Mesothelial cell of epicardium (in vitro differentiated cells): ENCODE data around the gene TAGLN2. TPM values are rescaled to one million over a fixed set of nuclear protein-coding genes. Genes with fewer than 3 reads are reported as not detected.

Source experiments
- DNase-seq, 2 experiments: peaks; one replicate each; pipeline ENCODE4 v3.0.0; 2021; ENCODE audit warnings: low spot score in 2 of 2; ENCODE audit not compliant: unreplicated experiment in 2 of 2
- H3K27ac Mint-ChIP-seq: 2 replicates; pipeline ENCODE4 v1.8.0; 2021; ENCODE audit warnings: mixed read lengths
- H3K27me3 Mint-ChIP-seq: 2 replicates; pipeline ENCODE4 v1.8.0; 2021; ENCODE audit warnings: low read depth, mixed read lengths
- H3K36me3 Mint-ChIP-seq: 2 replicates; pipeline ENCODE4 v1.8.0; 2021; ENCODE audit warnings: mixed read lengths
- H3K4me1 Mint-ChIP-seq: 2 replicates; pipeline ENCODE4 v1.8.0; 2021; ENCODE audit warnings: mixed read lengths
- H3K4me3 Mint-ChIP-seq: 2 replicates; pipeline ENCODE4 v1.8.0; 2021; ENCODE audit warnings: mild to moderate bottlenecking, moderate library complexity, mixed read lengths
- H3K9me3 Mint-ChIP-seq: 2 replicates; pipeline ENCODE4 v1.8.0; 2021; ENCODE audit warnings: mixed read lengths
- CTCF ChIP-seq: fragments of 200-600 bp; sonication (generic); IDR thresholded peaks from one replicate; pipeline ENCODE4 v1.5.0; 2021; ENCODE audit warnings: antibody characterized with exemption; ENCODE audit not compliant: unreplicated experiment
- total RNA-seq: library from RNA; stranded (reverse); gene quantifications from 3 replicates; pipeline ENCODE4 v1.2.1, GENCODE V29; 2021

TAGLN2 gene
- total RNA-seq, 1 donor from 2014 or later, result 41.6 TPM

DNA sequence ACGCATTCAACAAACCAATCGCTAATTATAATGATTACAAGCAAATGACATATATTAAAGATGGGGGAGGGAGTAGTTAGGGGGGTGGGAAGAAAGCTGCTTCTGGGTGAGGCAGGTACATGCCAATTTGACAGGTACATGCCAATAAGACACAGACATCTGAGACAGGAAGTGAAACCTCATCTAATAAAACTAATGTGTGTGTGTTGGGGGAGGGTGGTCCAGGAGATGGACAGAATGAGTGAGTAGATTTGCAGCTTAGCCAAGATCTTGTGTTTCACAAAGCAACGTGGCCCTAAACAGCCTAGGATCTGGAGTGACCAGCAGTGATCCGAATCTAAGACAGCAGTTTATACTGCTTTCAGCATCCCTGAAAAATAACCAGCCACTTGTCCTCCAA lies 36.1 kb downstream of the TAGLN2 start:
- H3K4me1 Mint-ChIP-seq, result peaks cover 6% of the 10 kb centered on the region
- TF ChIP-seq CTCF, result no peak
- H3K4me3 Mint-ChIP-seq, result no peak overlapping the region
- H3K27ac Mint-ChIP-seq, result no peak overlapping the region
- no peak for DNase-seq
- H3K36me3 Mint-ChIP-seq, result no peaks in the 10 kb centered on the region
- H3K27me3 Mint-ChIP-seq, result no peaks in the 10 kb centered on the region
- H3K9me3 Mint-ChIP-seq, result no peaks in the 10 kb centered on the region

DNA sequence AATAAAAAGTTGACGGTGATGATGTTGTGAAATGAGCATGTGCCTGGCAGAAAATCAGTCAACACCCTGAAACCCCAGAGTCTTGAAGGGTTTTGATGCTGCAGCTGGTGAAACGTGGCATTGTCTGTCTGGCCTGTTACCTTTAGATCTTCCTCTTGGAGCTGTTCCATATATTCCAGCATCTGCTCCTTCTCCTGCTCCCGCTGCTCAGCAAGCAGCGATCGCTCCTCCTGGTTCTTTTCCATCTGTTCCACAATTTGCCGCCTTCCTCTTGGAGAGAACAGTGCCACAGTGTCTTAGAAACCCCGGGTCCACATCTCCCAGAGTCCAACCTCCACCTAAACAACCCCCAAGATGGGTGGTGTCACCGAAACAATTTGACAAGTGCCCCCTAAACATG lies 41.0 kb downstream of the TAGLN2 start:
- no peaks in the 10 kb centered on the region for H3K4me1 Mint-ChIP-seq
- H3K4me3 Mint-ChIP-seq, result no peak overlapping the region
- DNase-seq, result no peak
- H3K9me3 Mint-ChIP-seq, result no peaks in the 10 kb centered on the region
- no peak for TF ChIP-seq CTCF
- no peak overlapping the region for H3K27ac Mint-ChIP-seq
- H3K27me3 Mint-ChIP-seq, result no peaks in the 10 kb centered on the region
- no peaks in the 10 kb centered on the region for H3K36me3 Mint-ChIP-seq

DNA sequence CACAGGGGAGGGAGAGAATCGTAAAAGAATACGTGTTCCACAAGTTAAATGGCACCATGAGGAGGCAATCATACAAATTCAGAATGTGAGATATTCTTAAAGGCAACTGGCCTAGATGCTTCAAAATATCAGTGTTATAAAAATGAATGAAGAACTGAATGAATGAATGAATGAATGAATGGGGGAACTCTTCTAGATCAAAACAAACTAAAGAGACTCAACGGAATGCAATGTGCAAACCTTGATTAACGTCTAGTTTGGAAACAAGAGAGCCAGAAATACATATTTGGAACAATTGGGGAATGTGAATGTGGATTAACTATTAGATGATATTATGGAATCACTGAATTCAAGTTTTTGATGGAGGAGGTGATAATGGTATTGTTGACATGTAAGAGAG lies 42.2 kb downstream of the TAGLN2 start:
- Mint-ChIP-seq H3K27me3 (no peaks in the 10 kb centered on the region), H3K4me1 (no peaks in the 10 kb centered on the region), H3K27ac (no peak overlapping the region), H3K4me3 (no peak overlapping the region), H3K9me3 (no peaks in the 10 kb centered on the region), H3K36me3 (no peaks in the 10 kb centered on the region)
- no peak for DNase-seq
- TF ChIP-seq CTCF, result no peak

GRCh38 chr1:159882527-159882862 lies 42.8 kb downstream of the TAGLN2 start:
- TF ChIP-seq CTCF, result no peak
- H3K27me3 Mint-ChIP-seq, result no peaks in the 10 kb centered on the region
- H3K27ac Mint-ChIP-seq, result no peak overlapping the region
- H3K4me3 Mint-ChIP-seq, result no peak overlapping the region
- no peaks in the 10 kb centered on the region for H3K36me3 Mint-ChIP-seq
- no peaks in the 10 kb centered on the region for H3K9me3 Mint-ChIP-seq
- H3K4me1 Mint-ChIP-seq, result no peaks in the 10 kb centered on the region
- no peak for DNase-seq

- TF ChIP-seq CTCF, result no peak
- no peaks in the 10 kb centered on the region for H3K36me3 Mint-ChIP-seq
- peak; percentile 91 to 94 for DNase-seq
- H3K4me3 Mint-ChIP-seq, result no peak overlapping the region
- no peaks in the 10 kb centered on the region for H3K27me3 Mint-ChIP-seq
- no peaks in the 10 kb centered on the region for H3K9me3 Mint-ChIP-seq
- no peak overlapping the region for H3K27ac Mint-ChIP-seq
- no peaks in the 10 kb centered on the region for H3K4me1 Mint-ChIP-seq
Measured at GRCh38 chr1:159881622-159882526, 43.4 kb downstream of the TAGLN2 start.
